IMR-90 (cell line): ENCODE data around the gene HCFC1R1. TPM values are rescaled to one million over a fixed set of nuclear protein-coding genes. Genes with fewer than 3 reads are reported as not detected.
A peak's percentile ranks its signal among the peaks of the same experiment; 100 is the strongest.

ENCODE experiments used
- ATAC-seq: fragments of 200-7000 bp; cut with Tn5 transposase; 2 replicates; pipeline ENCODE4 v1.9.1; 2020; ENCODE audit warnings: low read depth, mild to moderate bottlenecking, moderate library complexity
- BruUV-seq: library from RNA; stranded (reverse); fragments of 400-500 nt; replicated peaks from 2 replicates; lab custom pipeline; 2021; lab: Mats Ljungman, UMichigan
- CTCF ChIA-PET: fragments of 300-600 bp; formaldehyde crosslinking; extraction: SDS; loops from one replicate; lab custom pipeline; 2021; ENCODE audit warnings: antibody characterized with exemption; lab: Yijun Ruan, JAX
- POLR2A ChIA-PET: fragments of 300-600 bp; sonication (Branson Sonifier 250); formaldehyde crosslinking; loops from one replicate; lab custom pipeline; 2022; ENCODE audit warnings: antibody characterized with exemption; ENCODE audit not compliant: unreplicated experiment; lab: Charles Lee
- DNase-seq: peaks from one replicate; pipeline ENCODE4 v3.0.0; 2013
- H2AFZ ChIP-seq: replicated peaks from 2 replicates; pipeline ENCODE3; 2013; ENCODE audit warnings: low read length, mild to moderate bottlenecking; ENCODE audit not compliant: poor library complexity
- H2AK5ac ChIP-seq: 2 replicates; pipeline ENCODE4 v1.6.1; 2013; ENCODE audit warnings: low read depth, low read length, inconsistent platforms
- H2AK9ac ChIP-seq: replicated peaks from 2 replicates; pipeline ENCODE3; 2013; ENCODE audit warnings: mild to moderate bottlenecking, low read depth, low read length, moderate library complexity; ENCODE audit not compliant: poor library complexity
- H2BK120ac ChIP-seq: 2 replicates; pipeline ENCODE4 v1.6.1; 2013; ENCODE audit warnings: low read depth, low read length, inconsistent platforms
- H2BK15ac ChIP-seq: 3 replicates; pipeline ENCODE4 v1.6.1; 2013; ENCODE audit warnings: low read depth, low read length, inconsistent platforms
- H2BK20ac ChIP-seq: 2 replicates; pipeline ENCODE4 v1.6.1; 2013; ENCODE audit warnings: low read depth, mild to moderate bottlenecking, inconsistent platforms, low read length, moderate library complexity
- H2BK5ac ChIP-seq: 2 replicates; pipeline ENCODE4 v1.6.1; 2013; ENCODE audit warnings: mild to moderate bottlenecking, low read depth, low read length, inconsistent platforms; ENCODE audit not compliant: poor library complexity, severe bottlenecking
- H3K14ac ChIP-seq: replicated peaks from 2 replicates; pipeline ENCODE4 v1.6.1; 2013; ENCODE audit warnings: low read depth, low read length, inconsistent platforms
- H3K18ac ChIP-seq: 2 replicates; pipeline ENCODE4 v1.6.1; 2013; ENCODE audit warnings: low read depth, low read length, control low read depth
- H3K23ac ChIP-seq: 2 replicates; pipeline ENCODE4 v1.6.1; 2013; ENCODE audit warnings: low read depth, low read length, inconsistent platforms
- H3K27ac ChIP-seq: 2 replicates; pipeline ENCODE4 v1.5.1; 2013; ENCODE audit warnings: mild to moderate bottlenecking, control low read depth, low read length; ENCODE audit not compliant: insufficient read depth
- H3K27me3 ChIP-seq: 2 replicates; pipeline ENCODE4 v1.6.1; 2013; ENCODE audit warnings: low read length; ENCODE audit not compliant: control insufficient read depth, insufficient read depth
- H3K36me3 ChIP-seq: 2 replicates; pipeline ENCODE4 v1.6.1; 2013; ENCODE audit warnings: low read length, mixed read lengths; ENCODE audit not compliant: control insufficient read depth, insufficient read depth
- H3K4ac ChIP-seq: 2 replicates; pipeline ENCODE4 v1.6.1; 2013; ENCODE audit warnings: low read depth, low read length, inconsistent platforms
- H3K4me1 ChIP-seq: 2 replicates; pipeline ENCODE4 v1.6.1; 2013; ENCODE audit warnings: low read length, mixed read lengths; ENCODE audit not compliant: control insufficient read depth, insufficient read depth
- H3K4me2 ChIP-seq: 2 replicates; pipeline ENCODE4 v1.6.1; 2013; ENCODE audit warnings: low read depth, mild to moderate bottlenecking, control low read depth, low read length, moderate library complexity
- H3K4me3 ChIP-seq: 2 replicates; pipeline ENCODE4 v1.5.1; 2013; ENCODE audit warnings: low read depth, mild to moderate bottlenecking, control low read depth, low read length, moderate library complexity; ENCODE audit not compliant: insufficient read depth
- H3K56ac ChIP-seq: 2 replicates; pipeline ENCODE4 v1.6.1; 2013; ENCODE audit warnings: low read length, inconsistent platforms; ENCODE audit not compliant: insufficient read depth; ENCODE audit errors: extremely low read depth
- H3K79me1 ChIP-seq, 2 experiments: 2 replicates each; pipeline ENCODE4 v1.6.1; 2013; ENCODE audit warnings: low read length in 2 of 2, inconsistent platforms in 1 of 2, low read depth in 1 of 2
- H3K9ac ChIP-seq: 2 replicates; pipeline ENCODE4 v1.6.1; 2013; ENCODE audit warnings: low read depth, low read length, control low read depth
- H3K9me1 ChIP-seq: 2 replicates; pipeline ENCODE4 v1.6.1; 2013; ENCODE audit warnings: low read length, inconsistent platforms; ENCODE audit not compliant: insufficient read depth
- H3K9me3 ChIP-seq: 2 replicates; pipeline ENCODE4 v1.6.1; 2013; ENCODE audit warnings: low read length; ENCODE audit not compliant: control insufficient read depth, insufficient read depth
- H4K20me1 ChIP-seq: 2 replicates; pipeline ENCODE4 v1.6.1; 2013; ENCODE audit warnings: low read length, inconsistent platforms; ENCODE audit not compliant: insufficient read depth
- H4K5ac ChIP-seq: 2 replicates; pipeline ENCODE4 v1.6.1; 2013; ENCODE audit warnings: mild to moderate bottlenecking, low read depth, low read length, control low read depth
- H4K8ac ChIP-seq, 2 experiments: 2 replicates each; pipeline ENCODE4 v1.6.1; 2013; ENCODE audit warnings: low read depth in 2 of 2, low read length in 2 of 2, control low read depth in 1 of 2, inconsistent platforms in 1 of 2
- H4K91ac ChIP-seq: 2 replicates; pipeline ENCODE4 v1.6.1; 2013; ENCODE audit warnings: low read depth, low read length, inconsistent platforms; ENCODE audit not compliant: insufficient read depth
- BHLHE40 ChIP-seq: fragments of 150-350 bp; IDR thresholded peaks from 2 replicates; pipeline ENCODE4 v1.6.1; 2016; ENCODE audit warnings: mild to moderate bottlenecking, low read depth, low read length
- POLR2A ChIP-seq: IDR thresholded peaks from 2 replicates; pipeline ENCODE4 v1.6.1; 2012; ENCODE audit warnings: mild to moderate bottlenecking, low read depth, low read length
- WGBS, 2 experiments: methylation state at CpG; one replicate each; pipeline versions ENCODE4 v1.1.5 to v1.1.7; 2013; ENCODE audit warnings: missing lambda C conversion rate in 2 of 2; ENCODE audit not compliant: insufficient read length in 1 of 2; ENCODE audit errors: extremely low coverage in 2 of 2; 5-methylcytosine and 5-hydroxymethylcytosine counted together
- dilution Hi-C: fragments of 300-500 bp; cut with HindIII; formaldehyde crosslinking; loops from one replicate; pipeline ENCODE4 v1.14.3; 2018; ENCODE audit warnings: low sequenced_read_pairs; ENCODE audit not compliant: unreplicated experiment
- in situ Hi-C: fragments of 300-500 bp; cut with MboI; formaldehyde crosslinking; loops from 3 replicates; pipeline ENCODE4 v1.14.3; 2019; ENCODE audit warnings: low sequenced_read_pairs, inconsistent platforms, mixed read lengths
- intact Hi-C: fragments of 100-400 bp; cut with micrococcal nuclease; formaldehyde crosslinking; loops from 2 replicates; pipeline ENCODE4 v1.10.0; 2022
- polyA plus RNA-seq, 3 experiments: library from polyadenylated mRNA; depleted of rRNA; stranded (reverse); fragments of >200 nt; gene quantifications; 2 replicates each; pipeline ENCODE4 v1.2.3, GENCODE V29; 2012; ENCODE audit warnings: low replicate concordance in 1 of 3
- total RNA-seq: library from RNA; depleted of rRNA; stranded (reverse); fragments of >200 nt; gene quantifications from 2 replicates; pipeline ENCODE4 v1.2.3, GENCODE V29; 2012

HCFC1R1 gene
- total and polyA plus RNA-seq, 2 of the 4 experiments (the other 2 are of a cell fraction), result 7.2 to 57.9 TPM

GRCh38 chr16:3022684-3023414 is 893 bp downstream of the HCFC1R1 start:
- peak overlapping the region; percentile 90 for H4K5ac ChIP-seq
- DNase-seq, result peak; percentile 20
- peak overlapping the region; percentile 99 for H3K23ac ChIP-seq
- H3K9me3 ChIP-seq, result no peaks in the 10 kb centered on the region
- ChIA-PET POLR2A (interaction anchor here (0.5 to 2.0 kb wide), 5 partner anchors 9 to 110 kb away, joined by 3 to 7 read pairs (median 3); partner anchors contain the start of gene CLDN9), CTCF (interaction anchor here (0.9 to 2.7 kb wide), 3 partner anchors 8 to 107 kb away, joined by 3 to 12 read pairs (median 6); no protein-coding TSS in a partner anchor)
- peak overlapping the region; percentile 95 for H3K4me2 ChIP-seq
- TF ChIP-seq BHLHE40, result no peak
- peak; percentile 3; the same call in 1 of the 2 replicates for TF ChIP-seq POLR2A
- peak overlapping the region; percentile 98 for H4K8ac ChIP-seq
- 0% methylated on average over 1 of the region's 8 CpGs; no CpG with 5 or more reads in 1 of the 2 experiments for WGBS, 2 experiments
- H3K36me3 ChIP-seq, result peaks cover 22% of the 10 kb centered on the region
- intact Hi-C loops (loop anchor here (1.0 kb wide), 1 partner anchor 40 kb away; no protein-coding TSS in a partner anchor), in situ Hi-C loops (no loop called here), dilution Hi-C loops (no loop called here)
- peak overlapping the region; percentile 99 for H2AK5ac ChIP-seq
- H3K4ac ChIP-seq, result peak overlapping the region; percentile 99
- peak overlapping the region; percentile 96 for H3K18ac ChIP-seq
- H3K9me1 ChIP-seq, result no peaks in the 10 kb centered on the region
- peak overlapping the region; percentile 100 for H3K56ac ChIP-seq
- H3K4me1 ChIP-seq, result peaks cover 11% of the 10 kb centered on the region
- H2AK9ac ChIP-seq, result peak overlapping the region; percentile 93
- H2BK15ac ChIP-seq, result peak overlapping the region; percentile 87; the same call in 2 of the 3 replicates
- H4K91ac ChIP-seq, result peak overlapping the region; percentile 99
- peak overlapping the region; percentile 99 for H2BK5ac ChIP-seq
- H3K79me1 ChIP-seq, result peaks cover 0 to 27% of the 10 kb centered on the region in 2 experiments; a peak in 2 of 4 replicates
- peak overlapping the region; percentile 93 for H2BK120ac ChIP-seq
- H3K27ac ChIP-seq, result peak overlapping the region; percentile 100
- peak overlapping the region; percentile 53 for H2BK20ac ChIP-seq
- peak overlapping the region; percentile 57 for H3K4me3 ChIP-seq
- H3K14ac ChIP-seq, result peak overlapping the region; percentile 97
- no peaks in the 10 kb centered on the region for H3K27me3 ChIP-seq
- H3K9ac ChIP-seq, result peak overlapping the region; percentile 99
- no peak for ATAC-seq
- no TSS peak for BruUV-seq
- H4K20me1 ChIP-seq, result peaks cover 33% of the 10 kb centered on the region
- peak overlapping the region; percentile 16 for H2AFZ ChIP-seq
